ENCODE data around the gene MRPL36. TPM values are rescaled to one million over a fixed set of nuclear protein-coding genes. Genes with fewer than 3 reads are reported as not detected.

Gene MRPL36
- total and polyA plus RNA-seq, 2 donors (not counting 3 experiments of a cell fraction or from before 2014, with no cell fraction given), result 70.3 to 72.7 TPM

- intact Hi-C loops (cut with micrococcal nuclease), result no loop called here
- FAIRE-seq, result no peak
Observed at GRCh38 chr5:1847611-1848010, 48.0 kb upstream of the MRPL36 start.

More at GRCh38 chr5:1847611-1848010, 48.0 kb upstream of the MRPL36 start:
- ChIA-PET CTCF (no interaction called here), POLR2A (no interaction called here)
- TF ChIP-seq EZH2 (IDR thresholded peaks at IDR 0.05; ENCODE audit: borderline replicate concordance, low read depth, low read length, severe bottlenecking) (no peak), GATA2 (IDR thresholded peaks at IDR 0.05; ENCODE audit: insufficient read depth, insufficient read length, low read depth, low read length) (no peak), MYC (IDR thresholded peaks at IDR 0.05; ENCODE audit: low read depth, low read length) (no peak), POLR2A (IDR thresholded peaks at IDR 0.05; ENCODE audit: low read depth, low read length) (no peak), CTCF (IDR thresholded peaks at IDR 0.05; ENCODE audit: extremely low read depth in 1 of 2, insufficient read depth in 1 of 2, low read depth in 1 of 2, low read length in 2 of 2) (no peak), POLR2AphosphoS5 (IDR thresholded peaks at IDR 0.05; ENCODE audit: insufficient read depth, low read depth, low read length) (no peak)
- H3K36me3 ChIP-seq (ENCODE audit: control insufficient read depth in 2 of 2, extremely low read depth in 1 of 2, insufficient read depth in 2 of 2, low read length in 2 of 2), result no peaks in the 10 kb centered on the region
- dilution Hi-C loops (cut with MboI; ENCODE audit: extremely low pct_ligation_motif_present, low sequenced_read_pairs), result no loop called here
- no peak overlapping the region for H2AFZ ChIP-seq (ENCODE audit: low read depth, low read length)
- no peaks in the 10 kb centered on the region for H3K9me1 ChIP-seq (replicated peaks; ENCODE audit: control insufficient read depth, extremely low read depth, insufficient read depth, low read length)
- no peaks in the 10 kb centered on the region for H3K4me1 ChIP-seq (ENCODE audit: control insufficient read depth, extremely low read depth, insufficient read depth, low read length)
- no peak for DNase-seq (ENCODE audit: low read depth, low spot score)
- H3K4me2 ChIP-seq (ENCODE audit: insufficient read depth, low read length), result no peak overlapping the region
- no peaks in the 10 kb centered on the region for H3K79me2 ChIP-seq (ENCODE audit: control insufficient read depth, insufficient read depth, low read length)
- H3K27me3 ChIP-seq (ENCODE audit: control insufficient read depth in 2 of 2, insufficient read depth in 2 of 2, low read length in 2 of 2), result peaks cover 8 to 15% of the 10 kb centered on the region in 2 experiments
- no peak overlapping the region for H3K27ac ChIP-seq (ENCODE audit: insufficient read depth, low read depth, low read length)
- no peaks in the 10 kb centered on the region for H3K9me3 ChIP-seq (replicated peaks; ENCODE audit: control insufficient read depth, insufficient read depth, low read length)
- no TSS peak for BruUV-seq (replicated peaks)
- no peaks in the 10 kb centered on the region for H4K20me1 ChIP-seq (replicated peaks; ENCODE audit: control insufficient read depth, extremely low read depth, insufficient read depth, low read length)
- H3K4me3 ChIP-seq (replicated peaks in 1 of 3; ENCODE audit: insufficient read depth in 1 of 3, low read depth in 1 of 3, low read length in 3 of 3), result no peak overlapping the region
- H3K9ac ChIP-seq (replicated peaks; ENCODE audit: extremely low read depth, insufficient read depth, low read length), result no peak overlapping the region

Data from endothelial cell of umbilical vein (primary cell).